Loucy (cell line): ENCODE measurements around the gene NAALADL2.

ENCODE experiments used
- H2AFZ ChIP-seq: fragments of 200-600 bp; sonication (generic); 2 replicates; pipeline ENCODE4 v1.6.0; 2016; ENCODE audit warnings: antibody characterized with exemption, mild to moderate bottlenecking, low read length, moderate library complexity
- H3F3A ChIP-seq: fragments of 200-600 bp; 2 replicates; pipeline ENCODE4 v1.6.0; 2016; ENCODE audit warnings: antibody characterized with exemption, low read depth, mild to moderate bottlenecking
- H3K27me3 ChIP-seq: fragments of 200-600 bp; sonication (generic); 2 replicates; pipeline ENCODE4 v1.6.1; 2014; ENCODE audit warnings: low read length, mild to moderate bottlenecking; ENCODE audit not compliant: insufficient read depth, poor library complexity, severe bottlenecking
- H3K36me3 ChIP-seq: fragments of 200-600 bp; sonication (generic); 2 replicates; pipeline ENCODE4 v1.6.1; 2016; ENCODE audit warnings: low read length; ENCODE audit not compliant: insufficient read depth
- H3K4me1 ChIP-seq: fragments of 200-600 bp; sonication (generic); 2 replicates; pipeline ENCODE4 v1.5.1; 2014; ENCODE audit warnings: low read length, mild to moderate bottlenecking; ENCODE audit not compliant: insufficient read depth, poor library complexity, severe bottlenecking
- H3K4me2 ChIP-seq: fragments of 200-600 bp; sonication (generic); 2 replicates; pipeline ENCODE4 v1.6.0; 2014; ENCODE audit warnings: antibody characterized with exemption, low read length, low read depth, mild to moderate bottlenecking; ENCODE audit not compliant: poor library complexity, severe bottlenecking
- H3K4me3 ChIP-seq: fragments of 200-600 bp; sonication (generic); 2 replicates; pipeline ENCODE4 v1.5.1; 2014; ENCODE audit warnings: low read length, mild to moderate bottlenecking, mixed read lengths; ENCODE audit not compliant: poor library complexity, severe bottlenecking
- H3K79me2 ChIP-seq: fragments of 200-600 bp; sonication (generic); 2 replicates; pipeline ENCODE4 v1.6.1; 2014; ENCODE audit warnings: low read length; ENCODE audit not compliant: insufficient read depth
- H3K9ac ChIP-seq: fragments of 200-600 bp; sonication (generic); 2 replicates; pipeline ENCODE4 v1.6.0; 2014; ENCODE audit warnings: mild to moderate bottlenecking, low read depth, low read length, moderate library complexity; ENCODE audit not compliant: poor library complexity, severe bottlenecking
- H3K9me2 ChIP-seq: fragments of 200-600 bp; sonication (generic); replicated peaks from 2 replicates; pipeline ENCODE4 v1.6.1; 2016; ENCODE audit warnings: low read depth, low read length, mixed read lengths
- H3K9me3 ChIP-seq: fragments of 200-600 bp; sonication (generic); 2 replicates; pipeline ENCODE4 v1.6.1; 2014; ENCODE audit warnings: mild to moderate bottlenecking, antibody characterized with exemption, low read length, low read depth; ENCODE audit not compliant: insufficient read depth
- H4K20me1 ChIP-seq: fragments of 200-600 bp; sonication (generic); 2 replicates; pipeline ENCODE4 v1.6.0; 2014; ENCODE audit warnings: antibody characterized with exemption, low read length, mild to moderate bottlenecking; ENCODE audit not compliant: insufficient read depth, poor library complexity, severe bottlenecking
- CTCF ChIP-seq: fragments of 200-600 bp; sonication (generic); conservative IDR thresholded peaks from 2 replicates; pipeline ENCODE4 v1.5.1; 2014; ENCODE audit warnings: mild to moderate bottlenecking, antibody characterized with exemption, low read length
- EZH2phosphoT487 ChIP-seq: fragments of 200-600 bp; IDR thresholded peaks from 2 replicates; pipeline ENCODE4 v1.6.1; 2018; ENCODE audit warnings: antibody characterized with exemption, mild to moderate bottlenecking, moderate library complexity, borderline replicate concordance

The NAALADL2 gene

GRCh38 chr3:175606650-175607318 is 747.6 kb downstream of the NAALADL2 start:
- no peaks in the 10 kb centered on the region for H3K36me3 ChIP-seq
- no peaks in the 10 kb centered on the region for H3K9me2 ChIP-seq
- H3K79me2 ChIP-seq, result no peaks in the 10 kb centered on the region
- H3K9me3 ChIP-seq, result no peaks in the 10 kb centered on the region
- no peaks in the 10 kb centered on the region for H3K27me3 ChIP-seq
- H3K4me1 ChIP-seq, result no peaks in the 10 kb centered on the region
- H2AFZ ChIP-seq, result no peak overlapping the region
- no peak overlapping the region for H3K4me2 ChIP-seq
- H3K4me3 ChIP-seq, result no peak overlapping the region
- no peaks in the 10 kb centered on the region for H3F3A ChIP-seq
- H3K9ac ChIP-seq, result no peak overlapping the region
- H4K20me1 ChIP-seq, result no peaks in the 10 kb centered on the region
- TF ChIP-seq EZH2phosphoT487 (no peak), CTCF (no peak)

GRCh38 chr3:175608356-175608755 is 749.2 kb downstream of the NAALADL2 start:
- no peak overlapping the region for H3K4me2 ChIP-seq
- no peaks in the 10 kb centered on the region for H3K9me2 ChIP-seq
- no peak overlapping the region for H3K9ac ChIP-seq
- no peak overlapping the region for H2AFZ ChIP-seq
- no peak overlapping the region for H3K4me3 ChIP-seq
- H3K9me3 ChIP-seq, result no peaks in the 10 kb centered on the region
- H3K27me3 ChIP-seq, result no peaks in the 10 kb centered on the region
- H4K20me1 ChIP-seq, result no peaks in the 10 kb centered on the region
- no peaks in the 10 kb centered on the region for H3K79me2 ChIP-seq
- H3K36me3 ChIP-seq, result no peaks in the 10 kb centered on the region
- no peaks in the 10 kb centered on the region for H3F3A ChIP-seq
- H3K4me1 ChIP-seq, result no peaks in the 10 kb centered on the region
- TF ChIP-seq EZH2phosphoT487 (no peak), CTCF (no peak)

- H3K9me2 ChIP-seq, result no peaks in the 10 kb centered on the region
- H3K4me2 ChIP-seq, result no peak overlapping the region
- H3K4me1 ChIP-seq, result no peaks in the 10 kb centered on the region
- no peak overlapping the region for H3K9ac ChIP-seq
- TF ChIP-seq EZH2phosphoT487 (no peak), CTCF (no peak)
- no peak overlapping the region for H3K4me3 ChIP-seq
- no peaks in the 10 kb centered on the region for H3K36me3 ChIP-seq
- no peaks in the 10 kb centered on the region for H4K20me1 ChIP-seq
- no peak overlapping the region for H2AFZ ChIP-seq
- H3K27me3 ChIP-seq, result no peaks in the 10 kb centered on the region
- H3F3A ChIP-seq, result no peaks in the 10 kb centered on the region
- no peaks in the 10 kb centered on the region for H3K79me2 ChIP-seq
- H3K9me3 ChIP-seq, result no peaks in the 10 kb centered on the region
Measured at GRCh38 chr3:175608911-175609310, 749.8 kb downstream of the NAALADL2 start.
